GM19467 (cell line): Measurements from ENCODE around the gene GET3.

ENCODE experiments used
- ATAC-seq: cut with Tn5 transposase; IDR thresholded peaks from one replicate; pipeline ENCODE4 v1.9.1; 2021; ENCODE audit warnings: mild to moderate bottlenecking, moderate library complexity; ENCODE audit not compliant: unreplicated experiment

The GET3 gene

GRCh38 chr19:12778017-12778904 lies 41.0 kb downstream of the GET3 start:
- no peak for ATAC-seq

- ATAC-seq = no peak
These were observed 41.5 kb downstream of the GET3 start for GRCh38 chr19:12778905-12779161.

- no peak for ATAC-seq
These were observed 42.1 kb downstream of the GET3 start for GRCh38 chr19:12779162-12779993.

- no peak for ATAC-seq
These were observed 44.8 kb downstream of the GET3 start for GRCh38 chr19:12782174-12782423.

- ATAC-seq = no peak
These were observed 45.4 kb downstream of the GET3 start for GRCh38 chr19:12782424-12783290.

- ATAC-seq = no peak
These were observed 46.1 kb downstream of the GET3 start for GRCh38 chr19:12783291-12783848.

GRCh38 chr19:12783849-12784393 lies 46.6 kb downstream of the GET3 start:
- no peak for ATAC-seq

- no peak for ATAC-seq
These were observed 47.1 kb downstream of the GET3 start for GRCh38 chr19:12784394-12784870.

- ATAC-seq = no peak
These were observed 47.7 kb downstream of the GET3 start for GRCh38 chr19:12784871-12785430.

- no peak for ATAC-seq
These were observed 48.2 kb downstream of the GET3 start for GRCh38 chr19:12785431-12786031.

- no peak for ATAC-seq
These were observed 49.0 kb downstream of the GET3 start for GRCh38 chr19:12786141-12786870.

GRCh38 chr19:12786952-12787351 lies 49.7 kb downstream of the GET3 start:
- no peak for ATAC-seq

GRCh38 chr19:12787458-12787857 lies 50.2 kb downstream of the GET3 start:
- no peak for ATAC-seq

GRCh38 chr19:12788042-12788681 lies 50.9 kb downstream of the GET3 start:
- no peak for ATAC-seq

GRCh38 chr19:12788682-12789097 lies 51.4 kb downstream of the GET3 start:
- ATAC-seq = no peak

- no peak for ATAC-seq
These were observed 52.0 kb downstream of the GET3 start for GRCh38 chr19:12789098-12789903.

GRCh38 chr19:12789904-12790619 lies 52.8 kb downstream of the GET3 start:
- peak; percentile 39 for ATAC-seq
